NCI-H1417 (cell line): ENCODE data around the gene ATP11C.
"Not testable (repeated sequence)": the region's sequence is repeated elsewhere in the genome, so short reads cannot be mapped to it uniquely, and the experiment has no call there.

ENCODE experiments used
- DNase-seq, 3 experiments: peaks; one replicate each; lab custom pipeline; 2025; lab: John Stamatoyannopoulos, UW

The ATP11C gene

DNA sequence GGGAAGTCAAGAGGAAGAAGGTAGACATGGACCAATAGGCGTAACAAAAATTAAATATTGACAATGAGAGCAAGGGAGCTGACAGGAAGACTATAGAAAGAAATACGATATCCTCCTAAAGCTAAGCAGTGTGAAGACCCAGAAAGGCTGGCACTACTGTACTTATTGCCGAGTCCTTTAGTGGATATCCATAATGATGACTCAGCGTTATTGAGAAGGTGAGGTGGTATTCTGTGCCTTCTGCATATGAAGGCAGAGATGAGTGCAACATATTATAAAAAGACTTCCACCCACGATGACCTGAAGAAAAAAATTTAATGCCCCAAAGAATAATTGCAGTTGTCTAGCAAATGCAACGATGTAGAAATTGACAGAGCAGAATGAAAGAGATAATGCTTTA is 211.9 kb downstream of the ATP11C start:
- DNase-seq = no peak

DNA sequence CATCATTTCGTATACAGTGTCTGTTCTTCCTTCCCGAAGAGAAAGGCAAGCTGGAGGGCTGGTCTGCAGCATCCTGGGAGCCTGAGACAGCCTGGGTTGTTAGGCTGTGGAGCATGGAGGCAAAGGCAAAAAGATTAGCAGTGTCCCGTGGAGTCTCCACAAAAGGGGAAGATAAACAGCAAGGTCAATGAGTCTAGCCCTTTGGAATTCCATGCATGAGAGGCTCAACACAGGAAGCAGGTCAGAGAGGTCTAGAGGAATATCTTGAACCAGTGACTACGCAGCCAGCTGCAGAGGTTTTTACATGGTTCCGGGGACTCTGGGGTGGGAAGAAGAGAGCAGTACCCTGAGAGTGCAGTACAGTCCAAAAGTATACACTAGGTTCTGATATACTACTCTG is 212.7 kb downstream of the ATP11C start:
- no peak for DNase-seq

DNA sequence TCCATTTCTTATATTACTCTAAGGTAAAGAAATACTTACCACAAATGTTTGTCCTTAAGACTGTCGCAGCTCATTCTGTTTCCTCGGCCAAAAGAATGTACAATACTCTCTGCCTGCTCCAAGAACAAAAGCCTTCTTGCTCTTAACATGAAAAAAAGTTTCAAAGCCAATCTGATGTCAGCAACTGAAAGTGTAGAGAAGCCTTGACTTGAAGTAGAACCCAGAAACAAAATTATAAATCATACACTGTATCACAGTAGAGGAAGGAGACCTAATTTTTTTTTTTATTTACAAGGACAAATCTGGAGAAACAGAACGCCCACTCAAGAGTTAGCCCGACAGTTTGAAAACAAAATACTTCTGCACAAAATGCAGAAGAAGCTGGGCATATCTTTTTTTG is 224.8 kb downstream of the ATP11C start, which contains the start of gene MCF2:
Gene MCF2, minus strand, starts transcription at position 101 of the 400 bp plus-strand sequence. CDS start 56,423 bp downstream, outside the sequence.
- DNase-seq = no peak

DNA sequence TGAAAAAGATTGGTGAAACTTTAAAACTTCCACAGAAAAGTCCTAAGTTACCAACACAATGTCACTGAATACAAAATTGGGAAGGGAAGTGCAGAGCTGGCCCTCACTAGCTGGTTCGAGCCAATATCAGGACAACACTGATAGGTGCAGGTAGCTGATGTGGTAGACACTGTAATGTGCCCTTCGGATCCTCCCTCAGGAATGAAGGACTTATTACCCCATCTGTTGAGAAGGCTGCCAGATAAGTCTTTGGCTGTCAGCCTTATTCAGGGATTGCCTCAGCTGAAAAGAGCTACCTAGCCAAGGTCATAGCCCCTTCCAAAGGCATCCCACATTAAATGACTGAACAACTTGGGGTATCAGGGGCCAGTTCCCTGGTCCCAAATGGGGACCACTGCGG is 230.2 kb downstream of the ATP11C start:
- DNase-seq = no peak

DNA sequence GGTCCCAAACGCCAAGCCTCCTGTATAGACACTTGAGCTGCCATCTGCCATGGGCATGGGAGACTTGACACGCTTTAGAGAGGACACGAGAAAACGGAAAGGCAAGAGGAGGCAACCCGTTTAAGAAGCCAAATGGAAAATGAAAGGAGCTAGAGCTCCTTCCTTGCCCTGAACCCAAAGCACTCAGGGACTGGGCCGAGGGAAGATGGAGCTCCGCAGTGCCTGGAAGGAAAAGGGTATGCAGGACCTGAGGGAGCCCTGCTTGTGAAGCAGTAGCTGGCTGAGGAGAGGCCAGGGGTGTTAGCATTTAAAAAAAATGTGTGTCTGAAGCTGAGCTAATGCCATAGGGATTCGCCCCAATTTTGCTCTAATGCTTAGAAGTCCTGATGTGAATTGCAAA is 239.9 kb downstream of the ATP11C start:
- no peak for DNase-seq

DNA sequence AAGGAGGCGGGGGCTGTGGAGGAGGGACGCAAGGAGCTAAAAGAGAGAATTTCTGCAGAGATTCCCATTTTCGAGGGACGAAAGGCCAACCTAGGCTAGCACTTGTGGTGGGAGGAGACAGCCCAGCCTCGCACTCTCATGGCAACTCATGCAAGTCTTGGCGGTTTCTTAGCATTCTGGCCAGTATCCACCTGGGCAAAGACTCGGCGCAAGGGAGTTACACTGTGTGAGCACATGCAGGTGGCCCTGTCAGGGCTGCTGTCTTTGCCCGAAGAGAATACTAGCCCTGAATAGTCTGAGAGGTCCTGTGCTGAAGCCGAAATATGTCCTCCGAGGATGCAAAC is 240.4 kb downstream of the ATP11C start:
- DNase-seq = no peak

DNA sequence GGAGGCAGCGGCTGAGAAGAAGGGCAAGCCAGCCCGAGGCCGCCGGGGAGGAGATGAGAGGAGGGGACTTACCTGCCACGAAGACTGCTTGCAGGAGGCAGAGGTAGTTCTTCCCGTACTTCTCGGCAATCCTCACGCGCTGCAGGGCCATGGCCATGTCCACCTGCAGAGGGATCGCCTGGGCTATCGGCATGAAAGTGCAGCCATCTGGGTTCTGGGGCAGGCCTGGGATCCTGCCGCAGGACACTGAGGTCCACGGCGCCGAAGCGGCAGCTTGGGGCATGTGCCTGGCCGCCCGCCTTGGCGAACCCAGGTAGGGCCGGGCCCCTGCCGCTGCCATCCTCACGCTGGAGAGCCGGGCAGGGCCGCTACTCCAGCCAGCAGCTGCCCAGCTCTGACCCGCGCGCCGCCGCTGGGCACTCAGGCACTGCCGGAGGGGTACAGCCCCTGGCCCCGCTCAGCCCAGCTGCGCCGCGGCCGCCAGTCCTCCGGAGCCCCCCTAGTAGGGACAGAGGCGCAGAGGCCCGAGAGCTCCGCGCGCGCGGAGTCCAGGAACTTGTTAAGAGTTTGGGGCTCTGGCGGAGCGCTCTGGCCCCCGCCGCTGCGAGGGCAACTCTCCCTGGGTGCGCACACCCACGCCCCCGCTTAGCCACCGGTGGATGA is 240.9 kb downstream of the ATP11C start:
- DNase-seq = no peak

DNA sequence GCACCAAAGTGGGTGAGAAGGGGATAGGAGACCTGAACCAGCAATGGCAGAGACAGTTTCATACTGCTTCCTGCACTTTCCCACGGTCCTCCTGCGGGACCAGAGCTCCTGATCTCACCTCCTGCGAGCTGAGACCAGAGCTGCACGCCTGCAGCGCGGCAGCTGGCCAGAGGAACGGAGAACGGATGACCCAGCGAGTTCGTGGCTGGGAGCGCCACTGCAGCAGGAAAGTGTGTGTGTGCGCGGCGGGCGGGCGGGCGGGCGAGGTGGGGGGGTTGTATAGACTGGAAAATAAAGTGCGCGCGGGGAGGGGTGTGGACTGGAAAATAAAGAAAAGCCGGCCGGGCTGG is 241.4 kb downstream of the ATP11C start:
- no peak for DNase-seq

DNA sequence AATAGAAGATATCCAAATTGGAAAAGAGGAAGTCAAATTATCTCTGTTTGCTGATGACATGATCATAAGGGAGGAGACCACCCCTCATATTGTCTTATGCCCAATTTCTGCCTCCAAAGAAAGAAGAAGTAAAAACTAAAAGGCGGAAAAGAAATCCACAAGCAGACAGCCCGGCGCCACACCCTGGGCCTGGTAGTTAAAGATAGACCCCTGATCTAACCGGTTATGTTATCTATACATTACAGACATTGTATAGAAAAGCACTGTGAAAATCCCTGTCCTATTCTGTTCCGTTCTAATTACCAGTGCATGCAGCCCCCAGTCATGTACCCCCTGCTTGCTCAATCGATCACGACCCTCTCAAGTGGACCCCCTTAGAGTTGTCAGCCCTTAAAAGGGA is 247.7 kb downstream of the ATP11C start:
- not testable (repeated sequence) for DNase-seq

DNA sequence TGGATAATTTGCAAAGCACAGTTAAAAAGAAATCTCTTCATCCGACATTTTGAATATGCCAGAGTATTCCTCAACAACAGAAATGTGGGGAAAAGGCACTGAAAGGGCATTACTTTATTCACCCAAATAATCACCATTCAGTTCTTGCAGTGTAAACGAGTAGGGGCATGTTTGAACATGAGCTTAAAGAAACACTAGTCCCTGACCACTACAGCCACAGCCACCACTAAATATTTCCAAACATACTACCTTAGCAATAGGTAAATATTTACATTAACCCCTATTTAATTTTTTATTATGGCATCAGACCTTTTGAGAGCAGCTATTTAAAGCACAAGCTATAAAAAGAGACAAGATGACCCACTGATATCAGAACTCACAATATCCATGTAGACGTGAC is 252.5 kb downstream of the ATP11C start:
- DNase-seq = no peak
